ENCODE measurements around the gene LUC7L. TPM values are rescaled to one million over a fixed set of nuclear protein-coding genes. Genes with fewer than 3 reads are reported as not detected.
"Not testable (repeated sequence)": the region's sequence is repeated elsewhere in the genome, so short reads cannot be mapped to it uniquely, and the experiment has no call there.

LUC7L gene
- total and polyA plus RNA-seq, 9 donors, result 56.6 to 112 (median 73.5) TPM

DNA sequence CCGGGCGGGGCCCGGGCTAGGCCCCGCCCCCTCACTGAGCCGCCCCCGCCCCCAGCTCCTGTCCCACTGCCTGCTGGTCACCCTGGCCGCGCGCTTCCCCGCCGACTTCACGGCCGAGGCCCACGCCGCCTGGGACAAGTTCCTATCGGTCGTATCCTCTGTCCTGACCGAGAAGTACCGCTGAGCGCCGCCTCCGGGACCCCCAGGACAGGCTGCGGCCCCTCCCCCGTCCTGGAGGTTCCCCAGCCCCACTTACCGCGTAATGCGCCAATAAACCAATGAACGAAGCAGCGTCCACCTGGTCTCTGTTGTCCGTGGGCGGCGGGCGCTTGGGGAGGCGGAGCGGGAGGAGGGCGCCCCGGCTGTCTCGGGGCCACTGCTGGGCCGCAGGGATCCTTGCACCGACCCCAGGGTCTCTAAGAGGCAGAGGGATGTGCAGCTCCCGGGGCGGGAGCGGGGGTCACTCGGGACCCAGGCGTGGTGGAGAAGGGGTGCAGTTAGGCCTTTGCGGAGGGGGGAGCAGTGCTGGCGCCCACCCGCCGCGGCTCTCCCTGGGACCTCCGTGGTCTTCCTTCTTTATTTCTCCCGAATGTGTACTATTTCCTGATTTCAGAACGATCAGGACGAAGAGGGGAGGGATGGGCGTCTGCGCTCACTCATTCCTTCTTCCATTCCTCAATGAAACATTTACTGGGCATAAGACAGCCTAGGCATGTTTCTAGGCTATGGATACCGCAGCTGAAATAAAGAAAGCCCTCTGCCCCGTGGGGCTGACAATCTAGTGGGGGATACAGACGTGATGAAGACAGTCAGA, 74.8 kb downstream of the LUC7L start:
- intact Hi-C loops (cut with DNase I), result no loop called here
- no peaks in the 10 kb centered on the region for H3K27me3 ChIP-seq
- 0 to 1% (median 1%) methylated on average over 30 to 53 of the region's 59 CpGs for WGBS, 3 donors

GRCh38 chr16:153550-154216, 75.6 kb downstream of the LUC7L start:
- H3K27me3 ChIP-seq; intact Hi-C loops (cut with DNase I); H3K4me1 ChIP-seq (ENCODE audit: insufficient read depth); DNase-seq; H3K4me3 ChIP-seq; H3K9me3 ChIP-seq; H3K27ac ChIP-seq; H3K36me3 ChIP-seq: not testable (repeated sequence)
- WGBS, 3 donors, result 0% methylated on average over 16 of the region's 74 CpGs; no CpG with 5 or more reads in 2 of the 3 donors

More for the DNA sequence above, 74.8 kb downstream of the LUC7L start:
- DNase-seq, result peak in 3 of 5 donors; percentile 40 to 66 (median 54)
- Histone ChIP-seq H3K27ac (no peak overlapping the region), H3K4me1 (ENCODE audit: insufficient read depth) (peaks cover 6% of the 10 kb centered on the region), H3K9me3 (no peaks in the 10 kb centered on the region), H3K36me3 (no peaks in the 10 kb centered on the region), H3K4me3 (peak overlapping the region; percentile 9)
- TF ChIP-seq, protein P1, sequence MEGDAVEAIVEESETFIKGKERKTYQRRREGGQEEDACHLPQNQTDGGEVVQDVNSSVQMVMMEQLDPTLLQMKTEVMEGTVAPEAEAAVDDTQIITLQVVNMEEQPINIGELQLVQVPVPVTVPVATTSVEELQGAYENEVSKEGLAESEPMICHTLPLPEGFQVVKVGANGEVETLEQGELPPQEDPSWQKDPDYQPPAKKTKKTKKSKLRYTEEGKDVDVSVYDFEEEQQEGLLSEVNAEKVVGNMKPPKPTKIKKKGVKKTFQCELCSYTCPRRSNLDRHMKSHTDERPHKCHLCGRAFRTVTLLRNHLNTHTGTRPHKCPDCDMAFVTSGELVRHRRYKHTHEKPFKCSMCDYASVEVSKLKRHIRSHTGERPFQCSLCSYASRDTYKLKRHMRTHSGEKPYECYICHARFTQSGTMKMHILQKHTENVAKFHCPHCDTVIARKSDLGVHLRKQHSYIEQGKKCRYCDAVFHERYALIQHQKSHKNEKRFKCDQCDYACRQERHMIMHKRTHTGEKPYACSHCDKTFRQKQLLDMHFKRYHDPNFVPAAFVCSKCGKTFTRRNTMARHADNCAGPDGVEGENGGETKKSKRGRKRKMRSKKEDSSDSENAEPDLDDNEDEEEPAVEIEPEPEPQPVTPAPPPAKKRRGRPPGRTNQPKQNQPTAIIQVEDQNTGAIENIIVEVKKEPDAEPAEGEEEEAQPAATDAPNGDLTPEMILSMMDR (IDR thresholded peaks at IDR 0.05), result no peak
- no peak for TF ChIP-seq EP300 (IDR thresholded peaks at IDR 0.05)

- DNase-seq; H3K4me3 ChIP-seq; H3K36me3 ChIP-seq; intact Hi-C loops (cut with DNase I); H3K4me1 ChIP-seq (ENCODE audit: insufficient read depth); H3K27ac ChIP-seq; H3K9me3 ChIP-seq; H3K27me3 ChIP-seq: not testable (repeated sequence)
- WGBS, 3 donors, result 66 to 76% (median 70%) methylated on average over 4 to 5 of the region's 6 CpGs
Measured at GRCh38 chr16:153129-153521, 76.1 kb downstream of the LUC7L start.

GRCh38 chr16:152141-153128, 76.8 kb downstream of the LUC7L start, which contains the start of gene HBZ:
HBZ (plus strand) TSS chr16:152644; CDS start chr16:152910, 266 bp downstream.
- H3K9me3 ChIP-seq, result no peaks in the 10 kb centered on the region
- no peaks in the 10 kb centered on the region for H3K27me3 ChIP-seq
- H3K27ac ChIP-seq, result no peak within 1 kb of the TSS
- intact Hi-C loops (cut with DNase I), result no loop called here
- H3K4me1 ChIP-seq (ENCODE audit: insufficient read depth), result peaks cover 6% of the 10 kb centered on the region
- TF ChIP-seq POLR2A (IDR thresholded peaks at IDR 0.05) (no peak), EP300 (IDR thresholded peaks at IDR 0.05) (no peak)
- TF ChIP-seq, protein P1 (IDR thresholded peaks at IDR 0.05), result no peak
- DNase-seq, result no peak
- H3K4me3 ChIP-seq, result no peak within 1 kb of the TSS
- no peaks in the 10 kb centered on the region for H3K36me3 ChIP-seq
- 72 to 74% (median 72%) methylated on average over 14 to 17 of the region's 17 CpGs for WGBS, 3 donors

- H3K36me3 ChIP-seq, result no peaks in the 10 kb centered on the region
- TF ChIP-seq POLR2A (IDR thresholded peaks at IDR 0.05) (no peak), EP300 (IDR thresholded peaks at IDR 0.05) (no peak)
- TF ChIP-seq, protein P1 (IDR thresholded peaks at IDR 0.05), result no peak
- peaks cover under 1% of the 10 kb centered on the region for H3K4me1 ChIP-seq (ENCODE audit: insufficient read depth)
- no peak for DNase-seq
- WGBS, 3 donors, result 35 to 46% (median 36%) methylated on average over 9 of the region's 9 CpGs
- no peaks in the 10 kb centered on the region for H3K27me3 ChIP-seq
- H3K4me3 ChIP-seq, result no peak overlapping the region
- intact Hi-C loops (cut with DNase I), result no loop called here
- no peaks in the 10 kb centered on the region for H3K9me3 ChIP-seq
- H3K27ac ChIP-seq, result no peak overlapping the region
Measured at GRCh38 chr16:149024-149660, 80.1 kb downstream of the LUC7L start.

Measured in ovary (tissue), 9 donors.